Naive thymus-derived CD8-positive, alpha-beta T cell (primary cell): Measurements from ENCODE around the gene PEX7. TPM values are rescaled to one million over a fixed set of nuclear protein-coding genes. Genes with fewer than 3 reads are reported as not detected.
"Not testable (repeated sequence)": the region's sequence is repeated elsewhere in the genome, so short reads cannot be mapped to it uniquely, and the experiment has no call there.

Experiments
- ATAC-seq, 2 donors: fragments of 150-1000 bp; cut with Tn5 transposase in 1 of 2; sonication (Bioruptor Pico), chemical (Tn5 transposase) in 1 of 2; 1 replicate in 1 of 2; 2 replicates in 1 of 2; pipeline ENCODE4 v1.10.0; 2021; ENCODE audit warnings: mild to moderate bottlenecking in 2 of 2, moderate library complexity in 2 of 2
- POLR2A ChIA-PET: fragments of 350-600 bp; sonication (Branson Sonifier 250); formaldehyde crosslinking; loops from one replicate; lab custom pipeline; 2021; ENCODE audit warnings: antibody characterized with exemption; lab: Charles Lee
- DNase-seq, 10 donors: peaks; one replicate each; pipeline versions ENCODE4 v3.0.0 to v3.0.0-alpha.2; 2020 to 2022
- H3K27ac Mint-ChIP-seq, 10 donors: one replicate each; pipeline ENCODE4 v1.8.0; 2020 to 2022; ENCODE audit warnings: mild to moderate bottlenecking in 10 of 10, mixed read lengths in 10 of 10, moderate library complexity in 4 of 10, inconsistent platforms in 1 of 10
- H3K27me3 Mint-ChIP-seq, 5 donors: one replicate each; pipeline ENCODE4 v1.8.0; 2021 to 2022; ENCODE audit warnings: mixed read lengths in 5 of 5
- H3K36me3 Mint-ChIP-seq, 3 donors: one replicate each; pipeline ENCODE4 v1.8.0; 2020 to 2022; ENCODE audit warnings: mixed read lengths in 3 of 3, mild to moderate bottlenecking in 2 of 3, inconsistent platforms in 1 of 3
- H3K4me1 Mint-ChIP-seq, 4 donors: one replicate each; pipeline ENCODE4 v1.8.0; 2021 to 2022; ENCODE audit warnings: mixed read lengths in 4 of 4
- H3K4me3 Mint-ChIP-seq, 10 donors: one replicate each; pipeline ENCODE4 v1.8.0; 2020 to 2022; ENCODE audit warnings: mild to moderate bottlenecking in 10 of 10, mixed read lengths in 10 of 10, moderate library complexity in 6 of 10, inconsistent platforms in 1 of 10
- H3K9me3 Mint-ChIP-seq, 9 donors: one replicate each; pipeline ENCODE4 v1.8.0; 2020 to 2022; ENCODE audit warnings: mixed read lengths in 9 of 9, mild to moderate bottlenecking in 3 of 9, inconsistent platforms in 1 of 9, moderate library complexity in 1 of 9
- polyA plus RNA-seq, 3 donors: library from polyadenylated mRNA; unstranded; fragments of 300-500 nt; fragmentation: Illumina TruSeq; gene quantifications; one replicate each; pipeline ENCODE4 v1.2.3, GENCODE V29; 2021
- total RNA-seq, 8 experiments: library from RNA in 2 of 8; stranded (reverse) in 2 of 8; gene quantifications; one replicate each; pipeline ENCODE4 v1.2.3 and lab custom pipeline; 2021 to 2026

PEX7 gene
- total and polyA plus RNA-seq, 5 experiments from 2014 or later, result 3.0 to 6.9 (median 4.6) TPM

- Mint-ChIP-seq H3K27ac (peak overlapping the region in 2 of 10 donors; percentile 69 to 76), H3K4me3 (peak overlapping the region in 2 of 10 donors; percentile 64 to 86), H3K27me3 (no peaks in the 10 kb centered on the region), H3K36me3 (no peaks in the 10 kb centered on the region), H3K4me1 (peaks cover 22 to 82% (median 49%) of the 10 kb centered on the region in 4 donors), H3K9me3 (no peaks in the 10 kb centered on the region)
- ATAC-seq, result no peak
- POLR2A ChIA-PET, result interaction anchor here (1.8 kb wide), 1 partner anchor 9 kb away, joined by 7 read pairs; the partner anchor contains the start of gene MAP3K5
- no peak for DNase-seq
Observed at GRCh38 chr6:136783021-136783420, 39.4 kb upstream of the PEX7 start.

GRCh38 chr6:136783495-136784270, 38.7 kb upstream of the PEX7 start:
- ATAC-seq (peak; percentile 66 to 69), DNase-seq (no peak)
- POLR2A ChIA-PET, result interaction anchor here (1.6 to 1.8 kb wide), 2 partner anchors 9 to 494 kb away, joined by 5 to 7 read pairs; partner anchors contain the start of genes BCLAF1 and MAP3K5
- Mint-ChIP-seq H3K4me3 (peak overlapping the region in 9 of 10 donors; percentile 46 to 86 (median 64)), H3K9me3 (no peaks in the 10 kb centered on the region), H3K27me3 (no peaks in the 10 kb centered on the region), H3K4me1 (peaks cover 27 to 88% (median 56%) of the 10 kb centered on the region in 4 donors), H3K27ac (peak overlapping the region in 4 of 10 donors; percentile 59 to 92 (median 78)), H3K36me3 (no peaks in the 10 kb centered on the region)

GRCh38 chr6:136784271-136784664, 38.1 kb upstream of the PEX7 start:
- Mint-ChIP-seq H3K4me1 (peaks cover 28 to 92% (median 59%) of the 10 kb centered on the region in 4 donors), H3K36me3 (no peaks in the 10 kb centered on the region), H3K27me3 (no peaks in the 10 kb centered on the region), H3K27ac (peak overlapping the region in 5 of 10 donors; percentile 55 to 92 (median 72)), H3K4me3 (peak overlapping the region in 9 of 10 donors; percentile 46 to 86 (median 64)), H3K9me3 (no peaks in the 10 kb centered on the region)
- POLR2A ChIA-PET, result interaction anchor here (0.9 to 1.8 kb wide), 3 partner anchors 8 to 494 kb away, joined by 3 to 7 read pairs (median 5); partner anchors contain the start of genes BCLAF1 and MAP3K5
- DNase-seq (no peak), ATAC-seq (no peak)

DNA sequence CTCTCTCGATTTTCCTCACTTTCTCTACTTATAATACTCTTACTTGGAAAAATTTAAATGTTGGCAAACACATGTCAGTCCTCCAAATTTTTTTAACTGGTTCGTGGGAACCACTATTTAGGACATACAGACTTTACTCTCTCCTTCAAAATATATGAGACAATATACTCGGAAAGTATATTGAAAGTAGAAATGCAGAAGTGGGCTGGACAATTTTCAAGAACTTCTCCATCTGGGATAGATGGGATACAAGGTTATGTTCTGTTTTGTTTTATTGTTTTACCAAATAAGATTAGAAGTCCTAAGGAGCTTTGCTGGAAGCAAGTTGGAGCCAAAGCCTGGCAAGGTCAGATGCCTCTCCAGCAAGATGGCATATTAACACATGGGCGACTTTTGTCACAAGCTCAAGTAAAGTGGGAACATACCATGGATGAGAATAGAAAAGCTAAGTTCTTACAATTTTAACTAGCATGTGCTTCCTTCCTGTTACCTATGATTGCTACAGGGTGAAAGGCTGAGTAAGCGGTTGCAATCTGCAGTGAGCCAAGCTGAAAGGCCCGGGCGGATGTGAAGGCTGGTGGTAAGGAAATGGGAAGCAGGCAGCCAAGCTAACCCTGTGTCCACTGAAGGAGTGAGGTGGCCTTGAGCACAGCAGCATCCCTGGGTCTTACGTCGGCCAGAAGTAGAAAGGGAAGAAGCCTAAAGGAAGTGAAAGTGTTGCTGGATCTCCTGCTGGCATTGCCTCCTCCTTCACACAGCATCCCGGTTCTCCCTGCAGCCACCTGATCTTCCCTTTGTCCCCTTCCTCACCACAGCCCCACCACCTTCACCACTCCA, 37.3 kb upstream of the PEX7 start:
- POLR2A ChIA-PET, result interaction anchor here (0.9 to 1.6 kb wide), 2 partner anchors 32 to 495 kb away, joined by 3 to 5 read pairs; partner anchors contain the start of gene BCLAF1
- peak; percentile 37 to 62 for ATAC-seq

GRCh38 chr6:136786658-136787057, 35.7 kb upstream of the PEX7 start:
- no peaks in the 10 kb centered on the region for H3K27me3 Mint-ChIP-seq
- H3K9me3 Mint-ChIP-seq, result no peaks in the 10 kb centered on the region
- peak overlapping the region in 2 of 10 donors; percentile 37 to 92 for H3K27ac Mint-ChIP-seq
- POLR2A ChIA-PET, result interaction anchor here (0.6 to 1.5 kb wide), 4 partner anchors 25 to 229 kb away, joined by 3 to 5 read pairs (median 4); no protein-coding TSS in a partner anchor
- no peaks in the 10 kb centered on the region for H3K36me3 Mint-ChIP-seq
- H3K4me1 Mint-ChIP-seq, result peaks cover 32 to 89% (median 75%) of the 10 kb centered on the region in 4 donors
- DNase-seq, result no peak
- ATAC-seq, result no peak
- peak overlapping the region in 2 of 10 donors; percentile 15 to 24 for H3K4me3 Mint-ChIP-seq

More for the DNA sequence above, 37.3 kb upstream of the PEX7 start:
- Mint-ChIP-seq H3K4me1 (peaks cover 28 to 90% (median 63%) of the 10 kb centered on the region in 4 donors), H3K4me3 (peak overlapping the region in 9 of 10 donors; percentile 45 to 86 (median 75)), H3K9me3 (no peaks in the 10 kb centered on the region), H3K36me3 (no peaks in the 10 kb centered on the region), H3K27ac (peak overlapping the region in 7 of 10 donors; percentile 51 to 92 (median 77)), H3K27me3 (no peaks in the 10 kb centered on the region)
- no peak for DNase-seq

DNA sequence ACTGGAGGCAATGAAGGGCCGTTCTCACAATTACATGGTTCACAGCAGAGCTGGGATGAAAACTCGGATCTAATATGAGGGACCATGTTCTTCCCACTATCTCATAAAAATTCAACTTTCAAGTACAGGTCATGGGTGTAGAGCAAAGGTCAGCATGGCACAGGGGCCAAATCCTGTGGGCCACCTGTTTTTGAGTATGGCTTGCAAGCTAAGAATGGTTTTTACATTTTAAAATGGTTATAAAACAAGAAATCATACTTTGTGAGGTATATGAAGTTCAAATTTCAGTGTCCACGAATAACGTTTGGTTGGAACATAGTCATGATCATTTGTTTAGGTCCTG, 34.7 kb upstream of the PEX7 start:
- POLR2A ChIA-PET, result interaction anchor here (0.9 kb wide), 1 partner anchor 30 kb away, joined by 5 read pairs; no protein-coding TSS in a partner anchor
- Mint-ChIP-seq H3K27ac (peak overlapping the region in 6 of 10 donors; percentile 19 to 89 (median 70)), H3K36me3 (no peaks in the 10 kb centered on the region), H3K4me3 (peak overlapping the region in 5 of 10 donors; percentile 33 to 75 (median 50)), H3K4me1 (peaks cover 29 to 79% (median 68%) of the 10 kb centered on the region in 4 donors), H3K9me3 (no peaks in the 10 kb centered on the region), H3K27me3 (no peaks in the 10 kb centered on the region)
- DNase-seq (no peak), ATAC-seq (no peak)

DNA sequence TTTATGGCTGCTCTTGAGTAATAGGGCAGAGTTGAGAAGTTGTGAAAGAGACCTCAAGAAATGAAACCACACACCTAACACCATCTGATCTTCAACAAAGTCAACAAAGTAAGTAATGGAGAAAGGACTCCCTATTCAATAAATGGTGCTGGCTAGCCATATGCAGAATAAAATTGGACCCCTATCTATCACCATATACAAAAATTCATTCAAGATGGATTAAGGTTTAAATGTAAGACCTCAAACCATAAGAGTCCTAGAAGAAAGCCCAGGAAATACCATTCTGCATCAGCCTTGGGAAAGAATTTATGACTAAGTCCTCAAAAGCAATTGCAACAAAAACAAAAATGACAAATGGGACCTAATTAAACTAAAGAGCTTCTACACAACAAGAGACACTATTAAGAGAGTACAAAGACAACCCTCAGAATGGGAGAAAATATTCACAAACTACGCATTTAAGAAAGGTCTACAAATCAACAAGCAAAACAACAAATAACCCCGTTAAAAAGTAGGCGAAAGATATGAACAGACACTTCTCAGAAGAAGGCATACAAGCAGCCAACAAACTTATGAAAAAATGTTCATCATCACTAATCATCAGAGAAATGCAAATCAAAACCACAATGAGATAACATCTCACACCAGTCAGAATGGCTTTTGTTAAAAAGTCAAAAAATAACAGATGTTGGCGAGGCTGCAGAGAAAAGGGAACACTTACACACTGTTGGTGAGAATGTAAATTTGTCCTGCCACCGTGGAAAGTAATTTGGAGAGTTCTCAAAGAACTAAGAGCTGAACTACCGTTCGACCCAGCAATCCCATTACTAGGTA, 34.1 kb upstream of the PEX7 start:
- H3K27me3 Mint-ChIP-seq, result no peaks in the 10 kb centered on the region
- DNase-seq (peak in 3 of 10 donors; percentile 29 to 44 (median 35)), ATAC-seq (no peak)
- H3K9me3 Mint-ChIP-seq, result no peaks in the 10 kb centered on the region
- peak overlapping the region in 9 of 10 donors; percentile 7 to 75 (median 54) for H3K4me3 Mint-ChIP-seq
- peak overlapping the region in 7 of 10 donors; percentile 34 to 89 (median 69) for H3K27ac Mint-ChIP-seq
- no peaks in the 10 kb centered on the region for H3K36me3 Mint-ChIP-seq
- H3K4me1 Mint-ChIP-seq, result peaks cover 33 to 77% (median 67%) of the 10 kb centered on the region in 4 donors
- POLR2A ChIA-PET, result interaction anchor here (0.6 to 1.1 kb wide), 2 partner anchors 34 to 178 kb away, joined by 3 to 5 read pairs; no protein-coding TSS in a partner anchor

- H3K27me3 Mint-ChIP-seq, DNase-seq, H3K36me3 Mint-ChIP-seq, H3K9me3 Mint-ChIP-seq, ATAC-seq: not testable (repeated sequence)
- H3K4me3 Mint-ChIP-seq, result peak overlapping the region in 5 of 10 donors; percentile 18 to 89 (median 20)
- POLR2A ChIA-PET, result interaction anchor here (0.7 to 3.7 kb wide), 3 partner anchors 25 to 96 kb away, joined by 3 to 44 read pairs (median 3); no protein-coding TSS in a partner anchor
- H3K27ac Mint-ChIP-seq, result peak overlapping the region in 4 of 10 donors; percentile 34 to 89 (median 80)
- H3K4me1 Mint-ChIP-seq, result peaks cover 27 to 69% (median 58%) of the 10 kb centered on the region in 4 donors
Observed at GRCh38 chr6:136789440-136789839, 33.0 kb upstream of the PEX7 start.

GRCh38 chr6:136790411-136791295, 31.7 kb upstream of the PEX7 start:
- POLR2A ChIA-PET, result interaction anchor here (0.9 to 3.7 kb wide), 5 partner anchors 9 to 90 kb away, joined by 3 to 44 read pairs (median 6); partner anchors contain the start of gene PEX7
- Mint-ChIP-seq H3K9me3 (no peaks in the 10 kb centered on the region), H3K27ac (peak overlapping the region; percentile 66 to 94 (median 88)), H3K4me1 (peaks cover 18 to 56% (median 46%) of the 10 kb centered on the region in 4 donors), H3K4me3 (peak overlapping the region; percentile 89 to 99 (median 91)), H3K36me3 (no peaks in the 10 kb centered on the region), H3K27me3 (no peaks in the 10 kb centered on the region)
- ATAC-seq (no peak), DNase-seq (no peak)

GRCh38 chr6:136791296-136792094, 30.9 kb upstream of the PEX7 start:
- Mint-ChIP-seq H3K9me3 (no peaks in the 10 kb centered on the region), H3K27ac (peak overlapping the region; percentile 66 to 94 (median 88)), H3K36me3 (no peaks in the 10 kb centered on the region), H3K27me3 (no peaks in the 10 kb centered on the region), H3K4me3 (peak overlapping the region; percentile 89 to 99 (median 91)), H3K4me1 (peaks cover 17 to 49% (median 42%) of the 10 kb centered on the region in 4 donors)
- POLR2A ChIA-PET, result interaction anchor here (0.6 to 3.7 kb wide), 21 partner anchors 8 to 940 kb away, joined by 3 to 49 read pairs (median 5); partner anchors contain the start of genes BCLAF1, PDE7B and PEX7
- ATAC-seq (peak; percentile 3 to 9), DNase-seq (peak; percentile 8 to 67 (median 36))
